ENCODE data around the gene RILPL1. TPM values are rescaled to one million over a fixed set of nuclear protein-coding genes. Genes with fewer than 3 reads are reported as not detected.
"Not testable (repeated sequence)": the region's sequence is repeated elsewhere in the genome, so short reads cannot be mapped to it uniquely, and the experiment has no call there.

The RILPL1 gene
- total RNA-seq, 2 experiments from 2014 or later: 4.0 to 4.8 TPM

GRCh38 chr12:123446333-123446713 lies 87.2 kb downstream of the RILPL1 start:
- H3K4me3 Mint-ChIP-seq: no peak overlapping the region

GRCh38 chr12:123445388-123446332 lies 87.9 kb downstream of the RILPL1 start:
- ChIA-PET CTCF (no interaction called here), POLR2A (interaction anchor here (1.0 to 1.4 kb wide), 2 partner anchors 10 to 11 kb away, joined by 3 to 4 read pairs; partner anchors contain the start of gene RILPL2)
- intact Hi-C loops (cut with micrococcal nuclease): no loop called here
- Mint-ChIP-seq H3K36me3 (no peaks in the 10 kb centered on the region), H3K4me1 (ENCODE audit: low read depth) (peaks cover 36% of the 10 kb centered on the region), H3K9me3 (no peaks in the 10 kb centered on the region), H3K27me3 (no peaks in the 10 kb centered on the region), H3K4me3 (no peak overlapping the region), H3K27ac (peak overlapping the region; percentile 67)
- DNase-seq: no peak

More at GRCh38 chr12:123446333-123446713, 87.2 kb downstream of the RILPL1 start:
- Mint-ChIP-seq H3K4me1 (ENCODE audit: low read depth) (peaks cover 36% of the 10 kb centered on the region), H3K27ac (peak overlapping the region; percentile 67), H3K9me3 (no peaks in the 10 kb centered on the region), H3K36me3 (no peaks in the 10 kb centered on the region), H3K27me3 (no peaks in the 10 kb centered on the region)
- CTCF ChIA-PET: no interaction called here
- POLR2A ChIA-PET: interaction anchor here (1.0 to 1.4 kb wide), 2 partner anchors 10 to 11 kb away, joined by 3 to 4 read pairs; partner anchors contain the start of gene RILPL2
- DNase-seq: no peak
- intact Hi-C loops (cut with micrococcal nuclease): no loop called here

GRCh38 chr12:123444092-123445026 lies 89.2 kb downstream of the RILPL1 start:
- Mint-ChIP-seq H3K9me3 (no peaks in the 10 kb centered on the region), H3K27me3 (no peaks in the 10 kb centered on the region), H3K4me3 (no peak overlapping the region), H3K36me3 (no peaks in the 10 kb centered on the region), H3K4me1 (ENCODE audit: low read depth) (peaks cover 33% of the 10 kb centered on the region), H3K27ac (no peak overlapping the region)
- ChIA-PET CTCF (interaction anchor here (0.8 kb wide), 1 partner anchor 8 kb away, joined by 3 read pairs; the partner anchor contains the start of gene RILPL2), POLR2A (no interaction called here)
- intact Hi-C loops (cut with micrococcal nuclease): no loop called here
- no peak for DNase-seq

GRCh38 chr12:123442774-123443173 lies 90.7 kb downstream of the RILPL1 start:
- Mint-ChIP-seq H3K4me3 (no peak overlapping the region), H3K27me3 (no peaks in the 10 kb centered on the region), H3K36me3 (no peaks in the 10 kb centered on the region), H3K27ac (no peak overlapping the region), H3K4me1 (ENCODE audit: low read depth) (peaks cover 22% of the 10 kb centered on the region), H3K9me3 (no peaks in the 10 kb centered on the region)
- intact Hi-C loops (cut with micrococcal nuclease): no loop called here
- ChIA-PET CTCF (interaction anchor here (0.6 kb wide), 1 partner anchor 135 kb away, joined by 3 read pairs; no protein-coding TSS in a partner anchor), POLR2A (interaction anchor here (1.3 kb wide), 1 partner anchor 9 kb away, joined by 3 read pairs; no protein-coding TSS in a partner anchor)
- no peak for DNase-seq

GRCh38 chr12:123441523-123442164 lies 91.9 kb downstream of the RILPL1 start:
- ChIA-PET CTCF (no interaction called here), POLR2A (interaction anchor here (1.3 to 1.4 kb wide), 2 partner anchors 8 to 10 kb away, joined by 3 read pairs; no protein-coding TSS in a partner anchor)
- DNase-seq: no peak
- peaks cover 25% of the 10 kb centered on the region for H3K4me1 Mint-ChIP-seq (ENCODE audit: low read depth)
- no peaks in the 10 kb centered on the region for H3K9me3 Mint-ChIP-seq
- no peak overlapping the region for H3K27ac Mint-ChIP-seq
- intact Hi-C loops (cut with micrococcal nuclease): no loop called here
- no peak overlapping the region for H3K4me3 Mint-ChIP-seq
- H3K27me3 Mint-ChIP-seq: no peaks in the 10 kb centered on the region
- H3K36me3 Mint-ChIP-seq: no peaks in the 10 kb centered on the region

- ChIA-PET CTCF (interaction anchor here (1.0 to 2.1 kb wide), 4 partner anchors 8 to 20 kb away, joined by 3 to 6 read pairs (median 5); no protein-coding TSS in a partner anchor), POLR2A (interaction anchor here (1.0 to 3.0 kb wide), 10 partner anchors 9 to 203 kb away, joined by 3 to 27 read pairs (median 6); partner anchors contain the start of genes KMT5A, MPHOSPH9, MTRFR and RILPL1)
- Mint-ChIP-seq H3K9me3 (no peaks in the 10 kb centered on the region), H3K27ac (peak within 1 kb of the TSS; percentile 98), H3K4me3 (peak within 1 kb of the TSS; percentile 99), H3K27me3 (no peaks in the 10 kb centered on the region), H3K4me1 (ENCODE audit: low read depth) (peaks cover 30% of the 10 kb centered on the region), H3K36me3 (peaks cover 29% of the 10 kb centered on the region)
- intact Hi-C loops (cut with micrococcal nuclease): loop anchor here (1.0 to 10.0 kb wide), 5 partner anchors 9 to 1481 kb away; partner anchors contain the start of genes ATP6V0A2 and SNRNP35
- DNase-seq: peak; percentile 97
These were observed 97.2 kb downstream of the RILPL1 start, which contains the start of gene RILPL2 for GRCh38 chr12:123436017-123436964. RILPL2 (minus strand) TSS chr12:123436684; CDS start chr12:123436420, 264 bp downstream.

- Mint-ChIP-seq H3K9me3 (no peaks in the 10 kb centered on the region), H3K27me3 (no peaks in the 10 kb centered on the region), H3K4me3 (peak overlapping the region; percentile 99), H3K27ac (peak overlapping the region; percentile 98), H3K36me3 (peaks cover 35% of the 10 kb centered on the region), H3K4me1 (ENCODE audit: low read depth) (peaks cover 35% of the 10 kb centered on the region)
- POLR2A ChIA-PET: interaction anchor here (1.0 to 3.4 kb wide), 10 partner anchors 8 to 202 kb away, joined by 3 to 27 read pairs (median 7); partner anchors contain the start of genes KMT5A, MPHOSPH9, MTRFR and SNRNP35
- intact Hi-C loops (cut with micrococcal nuclease): loop anchor here (1.0 to 10.0 kb wide), 6 partner anchors 8 to 1482 kb away; partner anchors contain the start of genes ATP6V0A2 and SNRNP35
- no peak for DNase-seq
- CTCF ChIA-PET: interaction anchor here (1.0 to 1.6 kb wide), 3 partner anchors 9 to 20 kb away, joined by 3 to 6 read pairs (median 4); no protein-coding TSS in a partner anchor
These were observed 97.9 kb downstream of the RILPL1 start for GRCh38 chr12:123435636-123436016.

- CTCF ChIA-PET: interaction anchor here (0.9 to 1.6 kb wide), 2 partner anchors 10 to 15 kb away, joined by 3 to 5 read pairs; no protein-coding TSS in a partner anchor
- intact Hi-C loops (cut with micrococcal nuclease): loop anchor here (5.0 to 10.0 kb wide), 2 partner anchors 281 to 906 kb away; partner anchors contain the start of genes ATP6V0A2, KNTC1 and RSRC2
- peaks cover 46% of the 10 kb centered on the region for H3K36me3 Mint-ChIP-seq
- peak overlapping the region; percentile 98 for H3K27ac Mint-ChIP-seq
- no peak for DNase-seq
- peak overlapping the region; percentile 99 for H3K4me3 Mint-ChIP-seq
- no peaks in the 10 kb centered on the region for H3K27me3 Mint-ChIP-seq
- POLR2A ChIA-PET: interaction anchor here (0.6 to 3.4 kb wide), 8 partner anchors 8 to 363 kb away, joined by 3 to 11 read pairs (median 3); partner anchors contain the start of gene SNRNP35
- H3K4me1 Mint-ChIP-seq (ENCODE audit: low read depth): peaks cover 41% of the 10 kb centered on the region
- no peaks in the 10 kb centered on the region for H3K9me3 Mint-ChIP-seq
These were observed 99.9 kb downstream of the RILPL1 start for GRCh38 chr12:123433615-123434014.

- CTCF ChIA-PET: interaction anchor here (0.8 to 1.6 kb wide), 3 partner anchors 8 to 44 kb away, joined by 3 to 5 read pairs (median 3); no protein-coding TSS in a partner anchor
- peak overlapping the region; percentile 99 for H3K4me3 Mint-ChIP-seq
- H3K27me3 Mint-ChIP-seq, H3K9me3 Mint-ChIP-seq: not testable (repeated sequence)
- H3K36me3 Mint-ChIP-seq: peaks cover 53% of the 10 kb centered on the region
- peaks cover 49% of the 10 kb centered on the region for H3K4me1 Mint-ChIP-seq (ENCODE audit: low read depth)
- intact Hi-C loops (cut with micrococcal nuclease): loop anchor here (1.0 to 10.0 kb wide), 3 partner anchors 16 to 905 kb away; partner anchors contain the start of genes ATP6V0A2, KNTC1 and RSRC2
- POLR2A ChIA-PET: interaction anchor here (1.5 to 3.4 kb wide), 2 partner anchors 16 to 28 kb away, joined by 3 to 11 read pairs; no protein-coding TSS in a partner anchor
- peak overlapping the region; percentile 98 for H3K27ac Mint-ChIP-seq
- DNase-seq: peak; percentile 75
These were observed 101.3 kb downstream of the RILPL1 start for GRCh38 chr12:123431951-123432817.
